Spleen (tissue), 7 donors: ENCODE data around the gene ZNF646.

Experiments used
- POLR2A ChIP-seq, 3 donors: fragments of 450-650 bp; IDR thresholded peaks; one replicate each; pipeline ENCODE4 v1.5.1; 2017; ENCODE audit warnings: antibody characterized with exemption in 3 of 3, mild to moderate bottlenecking in 1 of 3
- TF ChIP-seq, protein P1 (sequence below), 11 experiments: fragments of 200-600 bp in 7 of 11; fragments of 450-650 bp in 4 of 11; sonication (generic) in 4 of 11; IDR thresholded peaks in 8 of 11; conservative IDR thresholded peaks in 3 of 11; 1 replicate in 7 of 11; 2 replicates in 4 of 11; pipeline versions ENCODE4 v1.4.0 to v1.8.0; 2016 to 2021; ENCODE audit warnings: antibody characterized with exemption in 11 of 11, inconsistent platforms in 4 of 11, mild to moderate bottlenecking in 1 of 11
- donor health status: DM: no; HTN: no; CAD: no; lungs with moderate emphysema.
- donor health status: DM: no; HTN: no; CAD: no.
- donor health status: DM: no; HTN: no; CAD: no.

GRCh38 chr16:31087481-31087880, 13.3 kb downstream of the ZNF646 start:
- TF ChIP-seq, protein P1, sequence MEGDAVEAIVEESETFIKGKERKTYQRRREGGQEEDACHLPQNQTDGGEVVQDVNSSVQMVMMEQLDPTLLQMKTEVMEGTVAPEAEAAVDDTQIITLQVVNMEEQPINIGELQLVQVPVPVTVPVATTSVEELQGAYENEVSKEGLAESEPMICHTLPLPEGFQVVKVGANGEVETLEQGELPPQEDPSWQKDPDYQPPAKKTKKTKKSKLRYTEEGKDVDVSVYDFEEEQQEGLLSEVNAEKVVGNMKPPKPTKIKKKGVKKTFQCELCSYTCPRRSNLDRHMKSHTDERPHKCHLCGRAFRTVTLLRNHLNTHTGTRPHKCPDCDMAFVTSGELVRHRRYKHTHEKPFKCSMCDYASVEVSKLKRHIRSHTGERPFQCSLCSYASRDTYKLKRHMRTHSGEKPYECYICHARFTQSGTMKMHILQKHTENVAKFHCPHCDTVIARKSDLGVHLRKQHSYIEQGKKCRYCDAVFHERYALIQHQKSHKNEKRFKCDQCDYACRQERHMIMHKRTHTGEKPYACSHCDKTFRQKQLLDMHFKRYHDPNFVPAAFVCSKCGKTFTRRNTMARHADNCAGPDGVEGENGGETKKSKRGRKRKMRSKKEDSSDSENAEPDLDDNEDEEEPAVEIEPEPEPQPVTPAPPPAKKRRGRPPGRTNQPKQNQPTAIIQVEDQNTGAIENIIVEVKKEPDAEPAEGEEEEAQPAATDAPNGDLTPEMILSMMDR (IDR thresholded peaks at IDR 0.05 in 8 of 11, conservative IDR thresholded peaks at IDR 0.05 in 3 of 11), result no peak
- TF ChIP-seq POLR2A (IDR thresholded peaks at IDR 0.05), result no peak
